ENCODE data around the gene LIFR.

DNA sequence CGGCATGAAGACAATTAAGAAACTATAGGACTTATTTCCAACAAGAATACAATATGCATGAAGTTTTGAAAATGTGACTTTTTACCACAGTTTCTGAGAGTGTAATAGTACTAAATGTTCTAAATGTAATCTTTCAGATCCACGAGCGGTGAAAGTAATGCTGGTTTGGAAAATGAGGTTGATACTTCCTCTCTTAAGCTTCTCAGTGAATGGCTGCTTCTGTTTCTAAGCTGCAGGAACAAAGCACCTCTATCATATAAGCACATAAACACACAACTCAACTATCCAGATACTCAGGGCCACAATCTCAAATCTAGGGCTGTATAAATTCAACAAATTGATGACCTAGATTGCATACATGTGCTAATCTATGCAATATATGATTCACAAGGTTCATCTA, 78.3 kb downstream of the LIFR start:
- TF ChIP-seq, protein P1, sequence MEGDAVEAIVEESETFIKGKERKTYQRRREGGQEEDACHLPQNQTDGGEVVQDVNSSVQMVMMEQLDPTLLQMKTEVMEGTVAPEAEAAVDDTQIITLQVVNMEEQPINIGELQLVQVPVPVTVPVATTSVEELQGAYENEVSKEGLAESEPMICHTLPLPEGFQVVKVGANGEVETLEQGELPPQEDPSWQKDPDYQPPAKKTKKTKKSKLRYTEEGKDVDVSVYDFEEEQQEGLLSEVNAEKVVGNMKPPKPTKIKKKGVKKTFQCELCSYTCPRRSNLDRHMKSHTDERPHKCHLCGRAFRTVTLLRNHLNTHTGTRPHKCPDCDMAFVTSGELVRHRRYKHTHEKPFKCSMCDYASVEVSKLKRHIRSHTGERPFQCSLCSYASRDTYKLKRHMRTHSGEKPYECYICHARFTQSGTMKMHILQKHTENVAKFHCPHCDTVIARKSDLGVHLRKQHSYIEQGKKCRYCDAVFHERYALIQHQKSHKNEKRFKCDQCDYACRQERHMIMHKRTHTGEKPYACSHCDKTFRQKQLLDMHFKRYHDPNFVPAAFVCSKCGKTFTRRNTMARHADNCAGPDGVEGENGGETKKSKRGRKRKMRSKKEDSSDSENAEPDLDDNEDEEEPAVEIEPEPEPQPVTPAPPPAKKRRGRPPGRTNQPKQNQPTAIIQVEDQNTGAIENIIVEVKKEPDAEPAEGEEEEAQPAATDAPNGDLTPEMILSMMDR (IDR thresholded peaks at IDR 0.05), result no peak
- TF ChIP-seq EP300 (IDR thresholded peaks at IDR 0.05) (no peak), POLR2A (IDR thresholded peaks at IDR 0.05) (no peak), POLR2AphosphoS5 (IDR thresholded peaks at IDR 0.05) (no peak)

Data from suprapubic skin (tissue), 4 donors.